Keratinocyte (primary cell): ENCODE measurements around the gene SLC7A11. TPM values are rescaled to one million over a fixed set of nuclear protein-coding genes. Genes with fewer than 3 reads are reported as not detected.

ENCODE experiments used
- DNase-seq: peaks from one replicate; pipeline ENCODE4 v3.0.0-alpha.2; 2011; ENCODE audit warnings: low read depth, missing footprints, low spot score
- FAIRE-seq: peaks from 2 replicates; lab custom pipeline; 2011; peaks lifted over from hg19 to GRCh38; lab: Jason Lieb, UNC
- H2AFZ ChIP-seq: 2 replicates; pipeline ENCODE4 v1.6.0; 2012; ENCODE audit warnings: low read length, control low read depth, inconsistent platforms; ENCODE audit not compliant: control insufficient read depth
- H3K27ac ChIP-seq: 2 replicates; pipeline ENCODE4 v1.5.1; 2011; ENCODE audit warnings: low read length; ENCODE audit not compliant: control insufficient read depth, insufficient read depth
- H3K27me3 ChIP-seq: 3 replicates; pipeline ENCODE4 v1.6.0; 2011; ENCODE audit warnings: low read length; ENCODE audit not compliant: control insufficient read depth, insufficient read depth; ENCODE audit errors: extremely low read depth
- H3K36me3 ChIP-seq, 2 experiments: 2 replicates in 1 of 2; 3 replicates in 1 of 2; pipeline ENCODE4 v1.5.1; 2011; ENCODE audit warnings: low read length in 2 of 2, mild to moderate bottlenecking in 1 of 2; ENCODE audit not compliant: control insufficient read depth in 2 of 2, insufficient read depth in 2 of 2; ENCODE audit errors: extremely low read depth in 1 of 2
- H3K4me1 ChIP-seq: 3 replicates; pipeline ENCODE4 v1.5.1; 2011; ENCODE audit warnings: low read length; ENCODE audit not compliant: control insufficient read depth, insufficient read depth; ENCODE audit errors: extremely low read depth
- H3K4me2 ChIP-seq: 3 replicates; pipeline ENCODE4 v1.6.0; 2011; ENCODE audit warnings: low read depth, low read length; ENCODE audit not compliant: control insufficient read depth, insufficient read depth; ENCODE audit errors: extremely low read depth
- H3K4me3 ChIP-seq, 3 experiments: fragments of 200-600 bp in 1 of 3; sonication (generic) in 1 of 3; 2 replicates in 2 of 3; 3 replicates in 1 of 3; pipeline ENCODE4 v1.5.1; 2011 to 2016; ENCODE audit warnings: low read length in 3 of 3, mild to moderate bottlenecking in 3 of 3, control low read depth in 2 of 3, inconsistent platforms in 1 of 3, low read depth in 1 of 3, mixed read lengths in 1 of 3, mixed run types in 1 of 3, moderate library complexity in 1 of 3; ENCODE audit not compliant: control insufficient read depth in 2 of 3, insufficient read depth in 2 of 3; ENCODE audit errors: extremely low read depth in 1 of 3
- H3K79me2 ChIP-seq: 2 replicates; pipeline ENCODE4 v1.6.0; 2012; ENCODE audit warnings: low read length; ENCODE audit not compliant: control insufficient read depth, insufficient read depth
- H3K9ac ChIP-seq: 3 replicates; pipeline ENCODE4 v1.6.0; 2011; ENCODE audit warnings: low read length; ENCODE audit not compliant: control insufficient read depth, insufficient read depth; ENCODE audit errors: extremely low read depth
- H3K9me1 ChIP-seq: 3 replicates; pipeline ENCODE4 v1.6.0; 2011; ENCODE audit warnings: low read length; ENCODE audit not compliant: control insufficient read depth, insufficient read depth; ENCODE audit errors: extremely low read depth
- H3K9me3 ChIP-seq: 2 replicates; pipeline ENCODE4 v1.5.1; 2012; ENCODE audit warnings: low read depth, low read length; ENCODE audit not compliant: control insufficient read depth
- H4K20me1 ChIP-seq: 3 replicates; pipeline ENCODE4 v1.6.0; 2011; ENCODE audit warnings: low read length; ENCODE audit not compliant: control insufficient read depth, insufficient read depth; ENCODE audit errors: extremely low read depth
- CTCF ChIP-seq, 3 experiments: IDR thresholded peaks in 1 of 3; conservative IDR thresholded peaks in 1 of 3; optimal IDR thresholded peaks in 1 of 3; 2 replicates in 2 of 3; 3 replicates in 1 of 3; pipeline versions ENCODE3 to v1.5.1; 2011; ENCODE audit warnings: low read length in 3 of 3, mild to moderate bottlenecking in 3 of 3, moderate library complexity in 2 of 3, control low read depth in 1 of 3, inconsistent platforms in 1 of 3; ENCODE audit not compliant: insufficient read depth in 2 of 3; ENCODE audit errors: extremely low read depth in 1 of 3
- EZH2 ChIP-seq: IDR thresholded peaks from one replicate; pipeline ENCODE4 v1.6.1; 2012; ENCODE audit warnings: inconsistent platforms, mild to moderate bottlenecking, low read length, moderate library complexity
- dilution Hi-C: fragments of 300-500 bp; cut with MboI; formaldehyde crosslinking; loops from one replicate; pipeline ENCODE4 v1.7.0; 2020; ENCODE audit warnings: low sequenced_read_pairs; ENCODE audit not compliant: extremely low pct_ligation_motif_present
- polyA plus RNA-seq, 5 experiments: library from polyadenylated mRNA; depleted of rRNA in 3 of 5; stranded (reverse) in 3 of 5; stranded (forward) in 1 of 5; unstranded in 1 of 5; fragments of >200 nt; gene quantifications; 1 replicate in 1 of 5; 2 replicates in 3 of 5; 3 replicates in 1 of 5; pipeline versions ENCODE4 v1.2.1 to v1.2.3, GENCODE V29; 2011 to 2012; ENCODE audit warnings: missing spikeins in 2 of 5, low read depth in 1 of 5, low replicate concordance in 1 of 5

Gene SLC7A11
- polyA plus RNA-seq, 1 donor (not counting 4 experiments of a cell fraction or from before 2014, with no cell fraction given), result 8.4 TPM

DNA sequence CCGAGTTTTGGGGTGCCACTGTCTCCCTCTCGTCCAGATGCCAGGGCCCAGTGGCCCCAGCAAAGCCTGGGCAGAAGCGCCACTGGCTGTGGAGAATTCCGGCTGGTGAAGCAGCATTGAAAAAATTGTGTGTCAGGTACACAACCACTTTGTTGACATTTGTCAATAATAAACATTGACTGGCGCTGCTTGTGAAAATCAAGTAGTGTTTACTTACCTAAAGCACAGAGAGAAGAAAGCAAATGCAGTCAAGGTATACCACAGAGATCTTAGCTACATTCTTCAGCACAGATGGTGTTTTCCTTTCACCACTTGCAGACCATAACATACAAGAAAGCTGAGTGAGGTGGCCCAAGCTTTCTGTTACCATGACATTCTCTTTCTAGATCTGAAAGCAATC, 14.5 kb upstream of the SLC7A11 start:
- no peak overlapping the region for H3K9ac ChIP-seq
- H3K27ac ChIP-seq, result no peak overlapping the region
- H3K4me2 ChIP-seq, result no peak overlapping the region
- no peaks in the 10 kb centered on the region for H3K27me3 ChIP-seq
- no peaks in the 10 kb centered on the region for H3K79me2 ChIP-seq
- no peak for FAIRE-seq
- H3K4me3 ChIP-seq, result no peak overlapping the region
- TF ChIP-seq CTCF (optimal IDR thresholded peaks at IDR 0.05 in 1 of 3, IDR thresholded peaks at IDR 0.05 in 1 of 3, conservative IDR thresholded peaks at IDR 0.05 in 1 of 3; ENCODE audit: extremely low read depth in 1 of 3, insufficient read depth in 2 of 3, low read length in 3 of 3) (no peak), EZH2 (no peak)
- H2AFZ ChIP-seq, result peak overlapping the region; percentile 2
- dilution Hi-C loops, result no loop called here
- no peaks in the 10 kb centered on the region for H3K36me3 ChIP-seq
- H4K20me1 ChIP-seq, result no peaks in the 10 kb centered on the region
- no peaks in the 10 kb centered on the region for H3K9me3 ChIP-seq
- H3K4me1 ChIP-seq, result peaks cover 22% of the 10 kb centered on the region
- no peak for DNase-seq
- no peaks in the 10 kb centered on the region for H3K9me1 ChIP-seq

- no peaks in the 10 kb centered on the region for H3K9me3 ChIP-seq
- H3K27ac ChIP-seq, result no peak overlapping the region
- H3K4me2 ChIP-seq, result no peak overlapping the region
- peak; percentile 55 for FAIRE-seq
- H3K9ac ChIP-seq, result no peak overlapping the region
- H3K79me2 ChIP-seq, result no peaks in the 10 kb centered on the region
- no peaks in the 10 kb centered on the region for H4K20me1 ChIP-seq
- no peaks in the 10 kb centered on the region for H3K36me3 ChIP-seq
- H3K4me3 ChIP-seq, result no peak overlapping the region
- peaks cover 22% of the 10 kb centered on the region for H3K4me1 ChIP-seq
- H3K27me3 ChIP-seq, result no peaks in the 10 kb centered on the region
- no peak for DNase-seq
- dilution Hi-C loops, result no loop called here
- TF ChIP-seq EZH2, result no peak
- TF ChIP-seq CTCF (optimal IDR thresholded peaks at IDR 0.05 in 1 of 3, IDR thresholded peaks at IDR 0.05 in 1 of 3, conservative IDR thresholded peaks at IDR 0.05 in 1 of 3; ENCODE audit: extremely low read depth in 1 of 3, insufficient read depth in 2 of 3, low read length in 3 of 3), result no peak
- H2AFZ ChIP-seq, result peak overlapping the region; percentile 12
- no peaks in the 10 kb centered on the region for H3K9me1 ChIP-seq
Measured at GRCh38 chr4:138255917-138256597, 13.9 kb upstream of the SLC7A11 start.
